Mucosa of stomach (tissue), 1 donor: ENCODE data around the gene POFUT1.

ENCODE experiments used
- H3K27me3 ChIP-seq: one replicate; pipeline ENCODE4 v1.7.0; 2013; ENCODE audit warnings: mild to moderate bottlenecking, low read length; ENCODE audit not compliant: control insufficient read depth, insufficient read depth
- H3K36me3 ChIP-seq: one replicate; pipeline ENCODE4 v1.7.0; 2013; ENCODE audit warnings: low read length; ENCODE audit not compliant: control insufficient read depth, insufficient read depth
- H3K4me1 ChIP-seq: one replicate; pipeline ENCODE4 v1.7.0; 2013; ENCODE audit warnings: mild to moderate bottlenecking, low read length; ENCODE audit not compliant: control insufficient read depth, insufficient read depth
- H3K4me3 ChIP-seq: one replicate; pipeline ENCODE4 v1.7.0; 2013; ENCODE audit warnings: low read length
- H3K9ac ChIP-seq: one replicate; pipeline ENCODE4 v1.7.0; 2013; ENCODE audit warnings: mild to moderate bottlenecking, low read length, moderate library complexity
- H3K9me3 ChIP-seq: one replicate; pipeline ENCODE4 v1.7.0; 2013; ENCODE audit warnings: mild to moderate bottlenecking, low read length, moderate library complexity; ENCODE audit not compliant: control insufficient read depth
- donor health status: Pancreatic carcinoma.

POFUT1 gene

GRCh38 chr20:32207626-32208498, at the start of gene POFUT1, which contains the start of gene PLAGL2:
Gene POFUT1, plus strand, starts transcription at chr20:32207880. Its CDS starts 62 bp downstream, at chr20:32207942.
Gene PLAGL2, minus strand, starts transcription at chr20:32207743. Its CDS starts 5,565 bp downstream, at chr20:32202178.
- Histone ChIP-seq H3K27me3 (no peaks in the 10 kb centered on the region), H3K36me3 (no peaks in the 10 kb centered on the region), H3K9me3 (no peaks in the 10 kb centered on the region), H3K9ac (peak within 1 kb of the TSS; percentile 97), H3K4me1 (peaks cover 50% of the 10 kb centered on the region), H3K4me3 (peak within 1 kb of the TSS; percentile 99)

DNA sequence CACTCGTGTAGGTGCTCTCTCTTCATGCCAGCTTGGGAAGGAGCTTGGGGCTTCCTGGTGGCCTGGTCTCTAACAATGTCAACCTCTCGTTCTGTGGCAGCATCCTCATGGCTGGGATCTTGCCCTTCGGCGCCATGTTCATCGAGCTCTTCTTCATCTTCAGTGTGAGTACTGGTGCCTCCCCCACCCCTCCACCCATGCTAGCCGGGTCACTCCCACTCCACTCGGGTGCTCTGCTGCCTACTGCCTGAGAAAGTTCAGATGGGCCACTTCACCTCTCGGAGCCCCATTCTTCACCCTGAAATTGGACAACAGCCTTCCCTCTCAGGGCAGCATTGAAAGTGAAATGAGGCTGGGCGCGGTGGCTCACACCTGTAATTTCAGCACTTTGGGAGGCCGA, 49.3 kb upstream of the POFUT1 start:
- Histone ChIP-seq H3K4me3 (no peak overlapping the region), H3K36me3 (peaks cover 9% of the 10 kb centered on the region), H3K27me3 (no peaks in the 10 kb centered on the region), H3K9me3 (no peaks in the 10 kb centered on the region), H3K4me1 (peaks cover 10% of the 10 kb centered on the region), H3K9ac (no peak overlapping the region)

GRCh38 chr20:32158943-32159660, 48.6 kb upstream of the POFUT1 start:
- Histone ChIP-seq H3K9me3 (no peaks in the 10 kb centered on the region), H3K36me3 (peaks cover 12% of the 10 kb centered on the region), H3K4me1 (peaks cover 10% of the 10 kb centered on the region), H3K9ac (no peak overlapping the region), H3K4me3 (no peak overlapping the region), H3K27me3 (no peaks in the 10 kb centered on the region)

DNA sequence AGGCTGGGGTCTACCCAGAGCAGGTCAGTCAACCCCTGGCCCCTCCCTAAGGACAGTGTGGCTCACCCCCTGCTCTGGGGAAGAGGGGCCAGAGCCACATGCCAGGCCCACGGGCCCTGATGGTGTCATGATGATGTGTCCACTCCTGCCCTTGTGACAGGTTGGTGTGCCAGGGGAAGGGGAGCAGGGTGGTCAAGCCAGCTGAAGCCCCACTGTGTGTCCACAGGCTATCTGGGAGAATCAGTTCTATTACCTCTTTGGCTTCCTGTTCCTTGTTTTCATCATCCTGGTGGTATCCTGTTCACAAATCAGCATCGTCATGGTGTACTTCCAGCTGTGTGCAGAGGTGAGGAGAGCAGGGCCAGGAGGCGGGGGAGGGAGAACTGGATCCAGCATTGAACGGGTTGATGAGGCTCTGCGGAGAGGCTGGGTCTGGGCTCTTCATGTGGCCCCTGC, 47.9 kb upstream of the POFUT1 start:
- peaks cover 12% of the 10 kb centered on the region for H3K36me3 ChIP-seq
- H3K4me1 ChIP-seq, result peaks cover 7% of the 10 kb centered on the region

DNA sequence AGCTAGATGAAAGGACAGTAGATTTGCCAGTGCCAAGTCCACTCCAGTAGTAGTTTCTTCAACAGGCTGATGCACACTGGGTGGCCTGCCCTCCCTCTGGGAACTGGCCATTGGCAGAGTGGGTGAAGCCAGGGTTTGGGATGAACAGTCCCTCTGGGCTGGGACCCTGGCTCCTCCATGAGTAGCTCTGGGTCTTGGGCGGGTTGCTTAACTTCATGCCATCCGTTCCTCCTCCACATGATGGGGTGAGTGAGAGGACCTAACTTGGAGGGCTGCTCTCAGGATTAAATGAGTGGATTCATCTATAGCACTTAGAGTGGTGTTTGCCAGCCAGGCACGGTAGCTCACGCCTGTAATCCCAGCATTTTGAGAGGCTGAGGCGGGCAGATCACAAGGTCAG, 47.3 kb upstream of the POFUT1 start:
- Histone ChIP-seq H3K4me3 (no peak overlapping the region), H3K4me1 (peaks cover 2% of the 10 kb centered on the region), H3K27me3 (no peaks in the 10 kb centered on the region), H3K9ac (no peak overlapping the region), H3K9me3 (no peaks in the 10 kb centered on the region), H3K36me3 (peaks cover 12% of the 10 kb centered on the region)

More for the DNA sequence above, 47.9 kb upstream of the POFUT1 start:
- Histone ChIP-seq H3K9me3 (no peaks in the 10 kb centered on the region), H3K9ac (no peak overlapping the region), H3K27me3 (no peaks in the 10 kb centered on the region), H3K4me3 (no peak overlapping the region)

GRCh38 chr20:32162351-32162750, 45.3 kb upstream of the POFUT1 start:
- Histone ChIP-seq H3K4me1 (no peaks in the 10 kb centered on the region), H3K9me3 (no peaks in the 10 kb centered on the region), H3K9ac (no peak overlapping the region), H3K36me3 (peaks cover 12% of the 10 kb centered on the region), H3K4me3 (no peak overlapping the region), H3K27me3 (no peaks in the 10 kb centered on the region)

- H3K9ac ChIP-seq, result no peak overlapping the region
- H3K4me3 ChIP-seq, result no peak overlapping the region
- H3K4me1 ChIP-seq, result no peaks in the 10 kb centered on the region
- H3K9me3 ChIP-seq, result no peaks in the 10 kb centered on the region
- peaks cover 12% of the 10 kb centered on the region for H3K36me3 ChIP-seq
- no peaks in the 10 kb centered on the region for H3K27me3 ChIP-seq
These were observed 43.7 kb upstream of the POFUT1 start for GRCh38 chr20:32163951-32164350.

DNA sequence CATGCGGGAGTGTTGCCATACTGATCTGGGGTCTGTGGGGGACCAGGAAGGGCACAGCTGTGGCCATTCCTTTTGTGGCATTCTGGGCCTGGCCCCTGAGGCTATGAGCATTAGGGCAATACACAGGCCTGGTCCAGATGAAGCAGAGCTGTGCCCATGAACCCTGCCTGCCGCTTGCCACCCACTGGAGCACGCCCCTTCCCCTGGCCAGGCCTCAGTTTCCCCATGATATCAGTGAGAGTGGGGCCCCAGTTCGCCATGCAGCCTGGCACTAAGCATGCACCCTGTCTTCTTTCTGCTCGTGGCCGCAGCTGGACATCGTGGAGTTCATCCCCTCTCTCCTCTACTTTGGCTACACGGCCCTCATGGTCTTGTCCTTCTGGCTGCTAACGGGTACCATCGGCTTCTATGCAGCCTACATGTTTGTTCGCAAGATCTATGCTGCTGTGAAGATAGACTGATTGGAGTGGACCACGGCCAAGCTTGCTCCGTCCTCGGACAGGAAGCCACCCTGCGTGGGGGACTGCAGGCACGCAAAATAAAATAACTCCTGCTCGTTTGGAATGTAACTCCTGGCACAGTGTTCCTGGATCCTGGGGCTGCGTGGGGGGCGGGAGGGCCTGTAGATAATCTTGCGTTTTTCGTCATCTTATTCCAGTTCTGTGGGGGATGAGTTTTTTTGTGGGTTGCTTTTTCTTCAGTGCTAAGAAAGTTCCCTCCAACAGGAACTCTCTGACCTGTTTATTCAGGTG, 42.5 kb upstream of the POFUT1 start:
- Histone ChIP-seq H3K27me3 (no peaks in the 10 kb centered on the region), H3K36me3 (peaks cover 11% of the 10 kb centered on the region), H3K9ac (no peak overlapping the region), H3K9me3 (no peaks in the 10 kb centered on the region), H3K4me1 (no peaks in the 10 kb centered on the region), H3K4me3 (no peak overlapping the region)

GRCh38 chr20:32165836-32166545, 41.7 kb upstream of the POFUT1 start:
- peaks cover 7% of the 10 kb centered on the region for H3K36me3 ChIP-seq
- H3K9ac ChIP-seq, result no peak overlapping the region
- H3K4me1 ChIP-seq, result no peaks in the 10 kb centered on the region
- H3K9me3 ChIP-seq, result no peaks in the 10 kb centered on the region
- no peak overlapping the region for H3K4me3 ChIP-seq
- H3K27me3 ChIP-seq, result no peaks in the 10 kb centered on the region

DNA sequence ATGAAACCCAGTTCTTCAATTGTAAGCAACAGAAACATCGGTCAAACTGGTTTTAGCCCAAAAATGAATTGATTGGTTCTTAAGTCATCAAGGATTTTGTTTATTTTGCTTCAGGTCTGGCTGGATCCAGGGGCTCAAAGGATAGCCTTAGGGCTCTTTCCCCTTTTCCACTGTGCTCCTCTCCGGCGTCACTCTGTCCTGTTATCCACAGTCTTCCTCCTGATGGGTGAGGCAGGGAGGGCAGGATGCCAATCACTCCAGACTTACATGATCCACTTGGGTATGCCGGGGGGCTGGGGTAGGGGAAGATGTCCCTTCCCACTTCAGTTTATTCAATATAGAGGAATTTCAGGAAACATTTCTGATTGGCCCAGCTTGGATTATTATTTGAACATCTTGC, 40.1 kb upstream of the POFUT1 start:
- Histone ChIP-seq H3K4me1 (no peaks in the 10 kb centered on the region), H3K9ac (no peak overlapping the region), H3K36me3 (peaks cover 5% of the 10 kb centered on the region), H3K27me3 (no peaks in the 10 kb centered on the region), H3K9me3 (no peaks in the 10 kb centered on the region), H3K4me3 (no peak overlapping the region)

- no peak overlapping the region for H3K4me3 ChIP-seq
- no peaks in the 10 kb centered on the region for H3K9me3 ChIP-seq
- H3K9ac ChIP-seq, result no peak overlapping the region
- H3K27me3 ChIP-seq, result no peaks in the 10 kb centered on the region
- no peaks in the 10 kb centered on the region for H3K4me1 ChIP-seq
- H3K36me3 ChIP-seq, result peaks cover 3% of the 10 kb centered on the region
These were observed 39.3 kb upstream of the POFUT1 start for GRCh38 chr20:32168184-32168910.
